HG02571 (cell line): Measurements from ENCODE around the gene JCHAIN.
"Not testable (repeated sequence)": the region's sequence is repeated elsewhere in the genome, so short reads cannot be mapped to it uniquely, and the experiment has no call there.

Experiments used
- ATAC-seq: cut with Tn5 transposase; IDR thresholded peaks from one replicate; pipeline ENCODE4 v1.9.1; 2021; ENCODE audit warnings: mild to moderate bottlenecking, moderate library complexity; ENCODE audit not compliant: unreplicated experiment

JCHAIN gene

DNA sequence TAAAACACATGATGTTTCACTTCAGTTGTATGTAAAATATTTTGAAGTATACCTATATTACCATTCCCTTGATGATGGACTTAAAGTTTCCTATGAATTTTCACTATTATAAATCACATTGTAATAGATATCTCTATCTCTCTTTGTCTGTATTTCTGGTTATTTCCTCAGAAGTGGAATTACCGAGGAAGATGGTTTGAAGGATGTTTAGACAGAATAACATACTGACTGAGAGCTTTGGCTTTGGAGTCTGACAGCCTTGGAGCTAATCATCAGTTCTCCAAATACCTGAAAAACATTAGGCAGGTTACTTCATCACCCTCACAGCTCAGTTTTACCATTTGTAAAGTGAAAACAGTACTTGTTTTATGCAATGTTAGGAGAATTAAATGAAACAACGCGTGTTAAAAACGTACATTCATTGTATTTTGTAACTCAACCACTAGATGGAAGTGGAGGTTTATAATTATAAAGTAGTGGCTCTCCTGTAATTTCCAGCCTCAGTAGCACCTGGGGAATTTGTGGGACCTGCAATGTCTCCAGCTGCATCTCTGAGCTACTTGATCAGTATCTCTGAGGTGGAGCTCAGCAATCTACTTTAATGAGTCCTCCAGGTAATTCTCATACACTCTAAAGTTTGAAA lies 14.3 kb downstream of the JCHAIN start:
- no peak for ATAC-seq

- not testable (repeated sequence) for ATAC-seq
These were observed 15.6 kb downstream of the JCHAIN start for GRCh38 chr4:70650741-70651140.

DNA sequence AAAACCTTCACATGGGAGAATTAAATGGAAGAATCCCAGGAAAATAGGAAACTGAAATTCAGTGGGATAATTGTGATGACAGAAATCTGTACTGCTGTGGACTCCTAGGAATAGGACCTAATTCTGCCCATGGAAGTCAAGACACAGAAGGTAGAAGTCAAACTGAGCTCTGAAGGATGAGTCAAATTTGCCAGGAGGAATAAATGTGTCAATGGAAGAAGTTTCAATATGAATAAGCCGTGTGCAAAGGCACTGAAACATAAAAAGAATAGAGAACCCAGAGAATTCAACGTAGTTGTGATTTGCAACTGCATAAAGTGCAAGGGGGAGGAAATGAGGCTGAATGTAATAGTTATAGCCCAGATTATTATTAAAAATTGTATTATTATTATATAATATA lies 26.1 kb downstream of the JCHAIN start:
- ATAC-seq, result peak; percentile 72

- ATAC-seq, result no peak
These were observed 28.9 kb downstream of the JCHAIN start for GRCh38 chr4:70637239-70637913.

GRCh38 chr4:70634482-70634881 lies 31.8 kb downstream of the JCHAIN start:
- no peak for ATAC-seq

DNA sequence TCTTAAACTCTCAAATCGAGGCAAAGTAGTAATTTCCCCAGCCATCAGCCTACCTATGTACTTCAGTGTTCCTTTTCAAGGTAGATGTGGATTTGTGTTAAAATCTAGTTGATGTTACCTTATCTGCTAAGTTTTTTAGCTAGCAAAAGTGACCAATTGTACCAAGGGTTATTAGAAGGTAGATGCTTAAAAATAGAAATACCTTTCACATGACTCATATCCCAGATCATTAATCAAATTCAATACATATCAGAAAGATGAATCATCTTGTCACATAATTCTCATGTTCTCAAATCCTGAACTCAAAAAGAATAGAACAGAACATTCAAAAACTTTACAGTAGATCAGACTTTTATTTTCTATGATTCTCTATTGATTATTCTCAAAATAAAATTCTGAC lies 34.3 kb downstream of the JCHAIN start:
- ATAC-seq, result no peak

DNA sequence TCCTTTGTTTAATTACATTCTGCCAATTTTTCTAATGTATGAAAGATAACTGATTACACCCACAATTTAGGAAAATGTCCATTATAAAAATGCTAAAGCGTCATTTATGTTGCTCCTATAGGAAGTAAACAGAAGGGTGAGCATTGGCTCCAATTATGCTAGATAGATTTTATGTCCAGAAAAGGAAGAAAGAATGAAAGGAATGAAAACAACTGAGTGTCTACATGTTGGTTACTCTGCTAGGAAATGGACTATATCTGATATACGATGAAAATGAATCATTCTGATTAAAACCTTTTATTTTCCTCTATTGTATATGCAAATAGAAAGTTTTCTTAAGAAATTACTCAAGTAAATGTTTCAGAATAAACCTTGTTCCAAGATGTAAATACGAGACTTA lies 36.1 kb downstream of the JCHAIN start:
- ATAC-seq, result no peak

GRCh38 chr4:70629469-70630090 lies 36.7 kb downstream of the JCHAIN start:
- ATAC-seq, result peak; percentile 75

- ATAC-seq, result no peak
These were observed 37.9 kb downstream of the JCHAIN start, which contains the start of gene ENAM for GRCh38 chr4:70628444-70628843. ENAM (plus strand) TSS chr4:70628744; CDS start chr4:70629501, 757 bp downstream.

GRCh38 chr4:70627620-70628019 lies 38.7 kb downstream of the JCHAIN start:
- ATAC-seq, result no peak

GRCh38 chr4:70624226-70624793 lies 42.0 kb downstream of the JCHAIN start:
- no peak for ATAC-seq

DNA sequence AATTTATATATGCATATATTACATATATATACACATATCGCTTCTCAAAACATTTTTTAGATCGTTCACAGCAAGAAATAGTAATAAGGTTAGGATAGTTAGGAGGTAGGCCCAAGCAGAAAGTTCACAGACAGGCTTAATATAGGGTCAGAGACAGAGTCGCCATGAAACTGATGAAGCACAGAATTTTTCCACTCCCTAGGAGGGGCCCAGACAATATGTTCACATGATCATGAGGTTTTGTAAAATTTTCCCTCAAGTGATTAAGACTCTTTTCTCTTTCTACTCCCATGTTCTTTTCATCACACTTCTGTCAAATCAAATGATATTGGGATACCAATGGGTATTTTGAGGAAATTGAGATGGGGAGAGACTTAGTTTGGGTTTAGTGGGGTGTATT lies 43.0 kb downstream of the JCHAIN start:
- no peak for ATAC-seq

DNA sequence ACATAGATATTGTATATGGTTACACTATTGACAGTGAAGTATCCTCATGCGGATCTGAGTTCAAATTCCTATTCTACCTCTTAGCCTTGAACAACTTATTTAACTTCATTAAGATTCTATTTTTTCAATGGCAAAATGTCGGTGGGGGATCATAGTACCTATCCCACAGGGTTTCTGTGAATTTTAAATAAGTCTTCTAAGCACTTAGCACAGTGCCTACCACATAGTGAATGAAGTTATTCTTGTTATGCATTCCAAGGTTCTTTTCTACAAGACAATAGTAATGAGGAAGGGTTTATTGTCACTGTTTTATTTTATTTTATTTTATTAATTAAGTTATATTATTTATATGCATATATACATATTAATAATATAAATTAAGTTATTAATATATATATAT lies 46.5 kb downstream of the JCHAIN start:
- no peak for ATAC-seq

DNA sequence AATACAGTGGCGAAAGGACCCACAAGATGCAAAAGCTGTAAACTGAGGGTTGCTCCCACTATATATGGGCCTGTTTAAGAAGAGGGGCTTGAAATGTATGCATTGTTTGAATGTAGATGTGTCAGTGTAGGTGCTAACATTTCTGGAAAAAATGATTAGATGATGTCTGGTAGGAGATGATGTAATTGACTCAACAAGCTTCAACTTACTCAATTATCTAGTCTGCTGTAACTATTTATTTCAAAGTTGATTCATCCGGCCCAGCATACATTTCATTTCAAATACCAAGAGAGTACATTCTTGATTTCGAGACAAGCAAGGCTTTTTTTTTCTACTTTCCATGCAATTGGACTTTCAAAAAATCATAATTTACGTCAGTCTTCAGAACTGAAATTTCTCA lies 47.0 kb downstream of the JCHAIN start:
- no peak for ATAC-seq

- no peak for ATAC-seq
These were observed 52.1 kb downstream of the JCHAIN start for GRCh38 chr4:70614184-70614555.

DNA sequence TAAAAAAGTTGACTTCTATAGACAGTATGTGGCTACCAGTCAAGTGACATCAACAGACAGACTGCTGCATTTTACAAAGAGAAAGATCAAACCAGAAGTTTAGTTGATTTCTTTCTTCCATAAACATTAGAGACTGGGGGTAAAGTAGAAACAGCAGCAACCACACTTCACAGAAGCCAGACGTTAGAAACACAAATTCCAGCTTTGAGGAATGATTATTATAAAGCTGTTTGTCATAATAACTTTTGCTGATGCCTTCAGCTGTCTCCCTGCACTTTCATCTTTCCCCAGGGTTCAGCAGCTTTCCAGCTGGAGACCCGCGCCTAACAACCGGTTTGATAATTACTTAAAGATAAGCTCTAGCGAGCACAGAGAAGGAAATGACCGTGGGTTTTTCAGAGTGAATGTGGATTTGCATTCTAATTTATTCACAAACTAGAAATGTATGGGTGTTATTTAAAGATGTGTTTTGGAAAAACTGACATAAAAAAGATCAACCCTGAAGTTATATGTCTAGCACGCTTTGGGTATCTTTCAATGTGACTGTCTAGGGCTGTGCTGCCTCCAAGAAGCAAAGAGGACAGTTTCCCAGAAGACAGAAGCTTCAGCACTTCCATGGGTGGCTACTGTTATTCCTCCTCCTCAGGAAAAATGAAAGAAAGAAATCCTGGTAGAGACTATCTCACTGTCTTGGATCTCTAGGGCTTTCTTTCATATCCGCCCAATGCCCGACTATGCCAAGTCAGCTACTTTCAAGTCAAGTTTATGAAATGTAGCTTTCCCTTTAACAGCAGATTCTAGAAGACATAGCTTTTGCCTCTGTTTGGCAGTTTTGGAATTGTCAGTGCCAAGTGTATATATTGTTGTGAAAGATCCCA lies 52.8 kb downstream of the JCHAIN start:
- ATAC-seq, result no peak

GRCh38 chr4:70608324-70608723 lies 58.0 kb downstream of the JCHAIN start:
- no peak for ATAC-seq

DNA sequence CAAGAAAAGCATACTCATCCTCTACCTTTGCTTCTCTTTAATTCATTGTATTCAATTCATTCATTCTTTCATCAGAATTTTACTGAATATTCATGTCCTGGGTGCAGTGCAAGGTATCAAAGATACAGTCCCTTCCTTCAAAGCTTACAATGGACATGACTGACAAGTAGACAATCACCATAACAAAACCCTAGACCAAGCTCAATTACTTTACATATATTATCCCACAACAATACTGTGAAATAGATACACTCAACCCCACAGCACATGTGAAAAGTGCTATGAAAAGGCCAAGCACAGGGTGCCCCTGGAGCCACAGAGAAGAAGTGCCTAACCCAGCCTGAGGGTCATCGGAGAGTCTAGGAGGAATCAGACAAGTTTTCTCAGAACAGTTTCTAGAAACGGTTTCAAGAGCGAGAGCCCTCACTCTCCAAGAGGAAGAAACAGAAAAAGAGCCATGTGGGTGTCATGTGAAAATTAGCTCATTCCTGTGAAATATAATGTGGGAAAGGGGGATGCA lies 58.9 kb downstream of the JCHAIN start:
- no peak for ATAC-seq

- ATAC-seq, result no peak
These were observed 59.8 kb downstream of the JCHAIN start for GRCh38 chr4:70606459-70606858.
